Measurements from ENCODE around the gene SAFB.

DNA sequence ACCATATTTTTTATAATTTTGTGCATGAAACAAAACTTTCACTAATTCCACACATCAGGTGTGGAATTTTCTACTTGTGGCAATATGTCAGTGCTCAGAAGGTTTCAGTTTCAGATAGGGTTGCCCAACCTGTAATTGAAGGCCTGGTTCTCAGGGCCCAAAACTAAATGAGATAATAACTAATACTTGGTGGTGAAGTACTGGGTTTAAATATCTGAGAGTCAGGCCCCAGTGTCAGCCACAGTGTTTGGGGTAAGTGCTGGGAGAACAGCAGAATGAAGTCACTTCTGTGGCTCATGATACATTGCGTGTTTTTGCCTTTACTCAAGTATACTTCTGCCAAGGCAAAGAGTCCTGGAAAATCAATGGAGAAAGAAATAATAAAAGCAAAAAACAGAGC is 5.6 kb downstream of the SAFB start:
- TF ChIP-seq EZH2 (IDR thresholded peaks at IDR 0.05; ENCODE audit: borderline replicate concordance, insufficient read depth, low read length, poor library complexity, severe bottlenecking) (no peak), EP300 (conservative IDR thresholded peaks at IDR 0.05; ENCODE audit: poor library complexity, severe bottlenecking) (no peak), SMC3 (conservative IDR thresholded peaks at IDR 0.05; ENCODE audit: poor library complexity) (no peak), POLR2AphosphoS5 (IDR thresholded peaks at IDR 0.05) (no peak), RAD21 (conservative IDR thresholded peaks at IDR 0.05) (no peak), TAF1 (IDR thresholded peaks at IDR 0.05; ENCODE audit: low read depth) (no peak), MXI1 (conservative IDR thresholded peaks at IDR 0.05; ENCODE audit: poor library complexity, severe bottlenecking) (no peak)
- TF ChIP-seq, protein P1, sequence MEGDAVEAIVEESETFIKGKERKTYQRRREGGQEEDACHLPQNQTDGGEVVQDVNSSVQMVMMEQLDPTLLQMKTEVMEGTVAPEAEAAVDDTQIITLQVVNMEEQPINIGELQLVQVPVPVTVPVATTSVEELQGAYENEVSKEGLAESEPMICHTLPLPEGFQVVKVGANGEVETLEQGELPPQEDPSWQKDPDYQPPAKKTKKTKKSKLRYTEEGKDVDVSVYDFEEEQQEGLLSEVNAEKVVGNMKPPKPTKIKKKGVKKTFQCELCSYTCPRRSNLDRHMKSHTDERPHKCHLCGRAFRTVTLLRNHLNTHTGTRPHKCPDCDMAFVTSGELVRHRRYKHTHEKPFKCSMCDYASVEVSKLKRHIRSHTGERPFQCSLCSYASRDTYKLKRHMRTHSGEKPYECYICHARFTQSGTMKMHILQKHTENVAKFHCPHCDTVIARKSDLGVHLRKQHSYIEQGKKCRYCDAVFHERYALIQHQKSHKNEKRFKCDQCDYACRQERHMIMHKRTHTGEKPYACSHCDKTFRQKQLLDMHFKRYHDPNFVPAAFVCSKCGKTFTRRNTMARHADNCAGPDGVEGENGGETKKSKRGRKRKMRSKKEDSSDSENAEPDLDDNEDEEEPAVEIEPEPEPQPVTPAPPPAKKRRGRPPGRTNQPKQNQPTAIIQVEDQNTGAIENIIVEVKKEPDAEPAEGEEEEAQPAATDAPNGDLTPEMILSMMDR (IDR thresholded peaks at IDR 0.05; ENCODE audit: poor library complexity, severe bottlenecking): no peak
- TF ChIP-seq, protein P2, sequence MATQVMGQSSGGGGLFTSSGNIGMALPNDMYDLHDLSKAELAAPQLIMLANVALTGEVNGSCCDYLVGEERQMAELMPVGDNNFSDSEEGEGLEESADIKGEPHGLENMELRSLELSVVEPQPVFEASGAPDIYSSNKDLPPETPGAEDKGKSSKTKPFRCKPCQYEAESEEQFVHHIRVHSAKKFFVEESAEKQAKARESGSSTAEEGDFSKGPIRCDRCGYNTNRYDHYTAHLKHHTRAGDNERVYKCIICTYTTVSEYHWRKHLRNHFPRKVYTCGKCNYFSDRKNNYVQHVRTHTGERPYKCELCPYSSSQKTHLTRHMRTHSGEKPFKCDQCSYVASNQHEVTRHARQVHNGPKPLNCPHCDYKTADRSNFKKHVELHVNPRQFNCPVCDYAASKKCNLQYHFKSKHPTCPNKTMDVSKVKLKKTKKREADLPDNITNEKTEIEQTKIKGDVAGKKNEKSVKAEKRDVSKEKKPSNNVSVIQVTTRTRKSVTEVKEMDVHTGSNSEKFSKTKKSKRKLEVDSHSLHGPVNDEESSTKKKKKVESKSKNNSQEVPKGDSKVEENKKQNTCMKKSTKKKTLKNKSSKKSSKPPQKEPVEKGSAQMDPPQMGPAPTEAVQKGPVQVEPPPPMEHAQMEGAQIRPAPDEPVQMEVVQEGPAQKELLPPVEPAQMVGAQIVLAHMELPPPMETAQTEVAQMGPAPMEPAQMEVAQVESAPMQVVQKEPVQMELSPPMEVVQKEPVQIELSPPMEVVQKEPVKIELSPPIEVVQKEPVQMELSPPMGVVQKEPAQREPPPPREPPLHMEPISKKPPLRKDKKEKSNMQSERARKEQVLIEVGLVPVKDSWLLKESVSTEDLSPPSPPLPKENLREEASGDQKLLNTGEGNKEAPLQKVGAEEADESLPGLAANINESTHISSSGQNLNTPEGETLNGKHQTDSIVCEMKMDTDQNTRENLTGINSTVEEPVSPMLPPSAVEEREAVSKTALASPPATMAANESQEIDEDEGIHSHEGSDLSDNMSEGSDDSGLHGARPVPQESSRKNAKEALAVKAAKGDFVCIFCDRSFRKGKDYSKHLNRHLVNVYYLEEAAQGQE (IDR thresholded peaks at IDR 0.05; ENCODE audit: borderline replicate concordance): no peak
